ENCODE measurements around the gene RAP1GAP2.

The RAP1GAP2 gene

GRCh38 chr17:2854143-2855055 lies 58.2 kb downstream of the RAP1GAP2 start:
- no peak for DNase-seq

- no peak for DNase-seq
Observed at GRCh38 chr17:2855063-2855600, 58.9 kb downstream of the RAP1GAP2 start.

- DNase-seq = no peak
Observed at GRCh38 chr17:2856727-2857126, 60.5 kb downstream of the RAP1GAP2 start.

- DNase-seq = no peak
Observed at GRCh38 chr17:2860045-2860444, 63.8 kb downstream of the RAP1GAP2 start.

- no peak for DNase-seq
Observed at GRCh38 chr17:2860883-2861282, 64.6 kb downstream of the RAP1GAP2 start.

GRCh38 chr17:2862197-2862596 lies 66.0 kb downstream of the RAP1GAP2 start:
- no peak for DNase-seq

- DNase-seq = no peak
Observed at GRCh38 chr17:2863204-2863603, 67.0 kb downstream of the RAP1GAP2 start.

- no peak for DNase-seq
Observed at GRCh38 chr17:2865228-2865627, 69.0 kb downstream of the RAP1GAP2 start.

- no peak for DNase-seq
Observed at GRCh38 chr17:2867441-2868424, 71.5 kb downstream of the RAP1GAP2 start.

- no peak for DNase-seq
Observed at GRCh38 chr17:2869604-2870003, 73.4 kb downstream of the RAP1GAP2 start.

GRCh38 chr17:2871205-2871604 lies 75.0 kb downstream of the RAP1GAP2 start:
- no peak for DNase-seq

GRCh38 chr17:2871720-2872119 lies 75.5 kb downstream of the RAP1GAP2 start:
- DNase-seq = no peak

- no peak for DNase-seq
Observed at GRCh38 chr17:2872282-2872681, 76.0 kb downstream of the RAP1GAP2 start.

- DNase-seq = no peak
Observed at GRCh38 chr17:2874189-2874686, 78.0 kb downstream of the RAP1GAP2 start.

- DNase-seq = no peak
Observed at GRCh38 chr17:2875608-2876007, 79.4 kb downstream of the RAP1GAP2 start.

- no peak for DNase-seq
Observed at GRCh38 chr17:2876467-2876866, 80.2 kb downstream of the RAP1GAP2 start.

GRCh38 chr17:2878751-2879254 lies 82.6 kb downstream of the RAP1GAP2 start:
- DNase-seq = no peak

GRCh38 chr17:2880050-2880449 lies 83.8 kb downstream of the RAP1GAP2 start:
- DNase-seq = no peak

- no peak for DNase-seq
Observed at GRCh38 chr17:2881295-2881694, 85.1 kb downstream of the RAP1GAP2 start.

GRCh38 chr17:2883544-2884213 lies 87.4 kb downstream of the RAP1GAP2 start:
- DNase-seq = no peak

GRCh38 chr17:2885733-2886132 lies 89.5 kb downstream of the RAP1GAP2 start:
- DNase-seq = no peak

- DNase-seq = no peak
Observed at GRCh38 chr17:2888326-2888725, 92.1 kb downstream of the RAP1GAP2 start.

Measured in CD4-positive, alpha-beta T cell treated with Interleukin-21 for 1 hour (primary cell).